Activated naive CD4-positive, alpha-beta T cell treated with anti-CD3 and anti-CD28 coated beads, Interleukin-2, amount 50 U/mL, for 72 hours (primary cell): ENCODE results near the gene RERE. TPM values are rescaled to one million over a fixed set of nuclear protein-coding genes. Genes with fewer than 3 reads are reported as not detected.

Experiments used
- ATAC-seq, 2 donors: fragments of 150-1000 bp; cut with Tn5 transposase; 2 replicates each; pipeline ENCODE4 v1.10.0; 2021; ENCODE audit warnings: mild to moderate bottlenecking in 2 of 2, moderate library complexity in 2 of 2
- DNase-seq, 2 donors: peaks; one replicate each; pipeline ENCODE4 v3.0.0; 2021 to 2022; ENCODE audit warnings: low spot score in 2 of 2
- H3K27ac Mint-ChIP-seq, 2 donors: one replicate each; pipeline ENCODE4 v1.8.0; 2022; ENCODE audit warnings: mild to moderate bottlenecking in 2 of 2, mixed read lengths in 2 of 2
- H3K36me3 Mint-ChIP-seq, 2 donors: one replicate each; pipeline ENCODE4 v1.8.0; 2022; ENCODE audit warnings: mixed read lengths in 2 of 2
- H3K9me3 Mint-ChIP-seq, 2 donors: one replicate each; pipeline ENCODE4 v1.8.0; 2022; ENCODE audit warnings: mixed read lengths in 2 of 2
- total RNA-seq, 2 donors: library from RNA; stranded (reverse); gene quantifications; one replicate each; pipeline ENCODE4 v1.2.3, GENCODE V29; 2022

Gene RERE
- total RNA-seq, 2 donors from 2014 or later, result 51.8 to 72.1 TPM

DNA sequence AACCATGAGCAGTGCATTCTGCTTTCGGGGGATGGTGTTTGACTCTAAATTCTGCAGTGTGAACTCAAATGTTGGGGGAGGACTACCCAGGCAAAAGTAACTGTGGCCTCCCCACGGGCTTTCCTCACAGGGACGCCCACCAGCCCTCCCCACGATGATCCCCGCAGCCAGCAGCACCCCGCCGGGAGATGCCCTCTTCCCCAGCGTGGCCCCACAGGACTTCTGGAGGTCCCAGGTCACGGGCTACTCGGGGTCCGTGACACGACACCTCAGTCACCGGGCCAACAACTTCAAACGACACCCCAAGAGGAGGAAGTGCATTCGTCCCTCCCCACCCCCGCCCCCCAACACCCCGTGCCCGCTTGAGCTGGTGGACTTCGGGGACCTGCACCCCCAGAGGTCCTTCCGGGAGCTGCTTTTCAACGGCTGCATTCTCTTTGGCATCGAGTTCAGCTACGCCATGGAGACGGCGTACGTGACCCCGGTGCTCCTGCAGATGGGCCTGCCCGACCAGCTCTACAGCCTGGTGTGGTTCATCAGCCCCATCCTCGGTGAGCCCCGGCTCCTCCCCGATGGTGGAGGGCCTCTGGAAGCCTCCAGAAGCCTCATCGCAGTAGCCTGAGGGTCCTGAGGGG is 493.1 kb downstream of the RERE start:
- H3K9me3 Mint-ChIP-seq, result peaks cover 0 to 5% of the 10 kb centered on the region in 2 donors
- no peak overlapping the region for H3K27ac Mint-ChIP-seq
- no peak for ATAC-seq
- no peak for DNase-seq
- H3K36me3 Mint-ChIP-seq, result no peaks in the 10 kb centered on the region

DNA sequence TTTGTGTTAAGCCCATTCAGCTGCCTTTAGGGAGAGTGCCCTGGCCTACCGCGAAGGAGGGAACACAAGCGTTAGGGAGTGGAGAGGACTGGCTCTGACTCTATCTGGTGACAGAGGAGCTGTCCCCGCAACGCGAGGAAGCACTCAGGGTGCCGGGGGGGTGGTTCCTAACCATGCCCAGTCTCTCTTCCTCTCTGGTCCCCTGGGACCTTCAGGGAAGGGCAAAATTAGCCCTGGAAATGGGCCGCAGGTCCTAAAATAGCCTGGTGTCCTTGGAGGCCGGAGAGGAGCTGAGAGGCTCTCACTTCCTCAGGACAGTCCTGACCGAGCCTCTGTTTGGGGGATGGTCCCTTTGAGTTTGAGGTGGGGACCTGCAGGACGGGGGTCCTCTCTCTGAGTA is 493.7 kb downstream of the RERE start:
- no peak overlapping the region for H3K27ac Mint-ChIP-seq
- ATAC-seq (no peak), DNase-seq (no peak)
- no peaks in the 10 kb centered on the region for H3K36me3 Mint-ChIP-seq
- H3K9me3 Mint-ChIP-seq, result peaks cover 0 to 5% of the 10 kb centered on the region in 2 donors

DNA sequence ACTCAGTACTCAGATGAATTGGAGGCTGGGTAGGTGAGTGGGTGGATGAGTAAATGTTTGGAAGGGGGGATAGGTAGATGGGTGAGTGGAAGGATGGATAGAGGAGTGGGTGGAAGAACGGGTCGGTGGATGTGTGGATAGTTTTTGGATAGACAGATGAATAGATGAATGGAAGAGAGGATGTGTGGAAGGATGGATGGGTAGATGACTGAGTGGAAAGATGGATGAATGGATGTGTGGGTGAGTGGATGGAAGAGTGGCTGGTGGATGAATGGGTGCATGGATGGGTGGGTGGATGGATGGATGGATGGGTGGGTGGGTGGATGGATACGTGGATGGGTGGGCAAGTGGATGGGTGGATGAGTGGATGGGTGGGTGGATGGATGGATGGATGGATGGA is 495.8 kb downstream of the RERE start:
- no peaks in the 10 kb centered on the region for H3K36me3 Mint-ChIP-seq
- H3K9me3 Mint-ChIP-seq, result peaks cover 0 to 5% of the 10 kb centered on the region in 2 donors
- ATAC-seq (no peak), DNase-seq (no peak)
- H3K27ac Mint-ChIP-seq, result no peak overlapping the region

DNA sequence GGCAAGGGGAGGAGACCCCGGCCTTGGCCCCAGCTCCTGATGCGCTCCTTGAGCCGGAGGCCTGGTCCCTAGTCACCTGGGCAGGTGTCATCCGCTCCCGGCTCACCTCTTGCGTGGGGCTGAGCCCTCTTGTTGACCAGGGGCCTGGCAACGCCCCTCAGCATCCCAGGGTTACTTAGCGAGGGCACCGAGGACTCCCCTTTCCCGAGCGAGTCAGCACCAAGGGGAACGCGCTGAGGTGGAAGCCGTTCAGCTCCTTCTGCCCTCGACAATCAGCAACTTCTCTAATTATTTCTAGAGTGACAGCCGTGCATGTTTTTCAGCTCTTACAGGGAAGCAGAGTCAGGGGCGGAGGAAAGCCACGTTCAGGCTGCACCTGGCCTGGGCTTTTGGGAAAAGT is 499.0 kb downstream of the RERE start:
- Mint-ChIP-seq H3K36me3 (no peaks in the 10 kb centered on the region), H3K9me3 (peaks cover 0 to 5% of the 10 kb centered on the region in 2 donors), H3K27ac (no peak overlapping the region)
- DNase-seq (no peak), ATAC-seq (peak in 1 of 2 donors; percentile 10)

DNA sequence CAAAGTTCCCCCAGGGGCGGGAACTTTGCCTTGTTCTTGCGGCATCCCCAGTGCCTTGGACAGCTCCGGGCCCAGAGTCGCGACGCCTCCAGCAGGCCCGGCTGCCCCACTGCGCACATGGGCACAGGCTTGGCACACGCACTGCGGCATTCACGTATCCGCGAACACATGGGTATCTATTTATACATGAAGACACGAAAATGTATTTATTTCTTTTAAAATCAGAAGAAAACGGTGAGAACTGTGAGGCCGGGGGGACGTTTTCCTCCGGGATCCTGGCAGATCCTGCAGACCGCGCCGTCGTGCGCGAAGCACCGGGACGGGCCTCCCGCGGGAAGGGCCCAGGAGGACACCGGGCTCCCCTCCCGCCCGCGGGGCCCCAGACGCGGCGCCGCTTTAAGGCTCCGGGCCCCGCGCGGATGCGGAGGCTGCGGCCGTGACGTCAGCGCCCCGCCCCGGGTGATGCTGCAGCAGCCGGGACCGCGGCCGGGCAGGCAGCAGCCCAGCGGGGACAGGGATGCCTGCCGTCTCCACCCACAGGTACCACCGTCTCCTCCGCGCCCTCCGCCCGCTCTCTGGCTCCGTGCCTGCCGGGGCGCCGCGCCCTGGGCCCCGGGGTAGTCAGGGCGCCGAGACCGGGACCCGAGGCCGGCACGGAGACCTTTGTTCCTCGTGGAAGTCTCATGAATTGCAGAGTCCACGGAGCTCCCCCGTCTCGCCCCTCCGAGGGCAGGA is 499.6 kb downstream of the RERE start, which contains the start of gene SLC45A1:
TSS of gene SLC45A1 (plus strand) at position 468 of the 735 bp plus-strand sequence. CDS start 6,216 bp downstream, outside the sequence.
- ATAC-seq, result peak; percentile 94 to 99
- H3K9me3 Mint-ChIP-seq, result peaks cover 0 to 5% of the 10 kb centered on the region in 2 donors

DNA sequence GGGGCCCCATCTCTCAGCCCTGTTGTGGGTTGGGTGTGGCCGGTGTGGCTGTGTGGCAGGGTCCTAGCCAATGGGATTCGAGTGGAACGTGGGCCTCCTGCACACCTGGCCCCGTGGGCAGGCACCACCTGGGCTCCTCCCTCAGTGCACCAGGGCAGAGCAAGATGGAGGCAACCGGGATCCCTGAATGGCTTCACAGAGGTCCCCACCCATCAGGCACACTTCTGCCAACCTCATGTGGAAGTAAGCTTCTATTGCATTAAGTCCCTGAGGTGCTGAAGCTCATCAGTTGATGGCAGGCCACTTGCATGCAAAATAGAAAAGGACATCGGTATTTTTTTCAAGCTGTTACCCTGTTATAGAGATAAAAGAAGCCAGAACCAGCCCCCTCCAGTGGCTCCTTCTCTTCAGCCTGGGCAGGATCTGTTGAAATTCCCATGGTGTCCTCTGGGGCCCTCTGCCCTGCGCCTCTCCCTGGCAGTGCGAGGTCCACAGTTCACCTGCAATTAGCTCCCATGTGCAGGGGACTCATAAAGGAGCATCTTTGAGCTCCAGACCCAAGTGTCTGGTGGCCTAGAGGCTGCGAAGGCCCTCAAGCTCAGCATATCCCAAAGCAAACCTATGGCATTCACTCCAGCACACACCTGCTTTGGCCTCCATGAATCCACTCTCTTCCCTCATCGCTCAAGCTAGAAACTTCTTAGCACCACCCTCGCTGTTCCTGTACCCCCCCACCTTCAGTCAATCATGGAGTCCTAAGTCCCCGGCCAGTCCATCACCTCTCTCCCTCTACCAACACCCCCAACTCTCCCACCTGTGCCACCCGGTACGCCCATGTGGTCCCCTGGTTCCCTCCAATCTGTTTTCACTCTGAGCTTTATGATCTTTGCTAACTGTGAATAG is 501.6 kb downstream of the RERE start:
- no peaks in the 10 kb centered on the region for H3K36me3 Mint-ChIP-seq
- H3K9me3 Mint-ChIP-seq, result no peaks in the 10 kb centered on the region
- DNase-seq, result no peak
- no peak overlapping the region for H3K27ac Mint-ChIP-seq
- no peak for ATAC-seq

More for the DNA sequence above, 499.6 kb downstream of the RERE start, which contains the start of gene SLC45A1:
- DNase-seq, result peak; percentile 78 to 85
- no peaks in the 10 kb centered on the region for H3K36me3 Mint-ChIP-seq
- H3K27ac Mint-ChIP-seq, result no peak within 1 kb of the TSS

DNA sequence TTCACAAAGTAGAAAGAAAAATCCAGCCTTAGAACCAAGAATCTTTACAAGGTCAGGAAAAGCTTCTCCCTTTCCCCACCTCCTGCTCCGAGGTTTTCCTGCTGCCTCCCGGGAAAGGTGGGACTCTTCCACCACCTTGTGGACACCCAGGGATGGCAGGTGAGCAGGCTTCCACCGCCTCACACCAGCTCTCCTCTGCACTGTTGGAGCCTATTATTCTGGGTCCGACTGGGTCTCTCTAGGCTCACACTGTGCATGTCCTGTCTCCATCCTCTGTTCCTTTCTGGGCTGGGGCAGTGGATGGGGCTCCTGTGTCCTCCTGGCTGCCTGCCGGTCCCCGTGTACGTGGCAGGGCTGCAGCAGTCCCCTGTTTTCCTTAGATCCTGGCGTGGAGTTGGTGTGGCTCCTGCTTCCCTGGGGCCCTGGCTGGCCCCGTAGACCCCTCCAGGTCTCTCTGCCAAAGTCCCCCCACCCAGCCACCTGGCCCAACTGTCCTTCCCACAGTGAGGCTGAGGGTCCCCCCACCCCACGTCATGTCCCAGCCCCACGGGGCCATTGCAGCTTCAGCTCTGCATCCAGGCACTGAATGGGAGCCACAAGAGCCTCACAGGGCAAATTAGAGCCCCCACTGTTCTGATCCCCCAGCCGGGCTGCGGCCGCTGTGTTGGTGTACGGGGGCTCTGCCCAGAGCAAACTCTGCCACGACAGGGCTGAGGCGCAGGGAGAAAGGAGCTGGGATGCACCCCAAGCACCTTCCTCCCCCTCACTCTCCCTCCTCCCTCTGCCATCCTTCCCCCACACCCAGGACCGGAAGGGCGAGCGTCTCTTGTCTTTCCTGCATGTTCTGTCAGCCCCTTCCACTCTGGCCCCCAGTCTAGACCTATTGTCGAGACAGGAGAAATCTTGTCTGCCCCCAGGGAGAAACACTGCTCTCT is 502.8 kb downstream of the RERE start:
- Mint-ChIP-seq H3K36me3 (no peaks in the 10 kb centered on the region), H3K27ac (no peak overlapping the region), H3K9me3 (no peaks in the 10 kb centered on the region)
- DNase-seq (peak in 1 of 2 donors; percentile 51), ATAC-seq (peak; percentile 35 to 63)

DNA sequence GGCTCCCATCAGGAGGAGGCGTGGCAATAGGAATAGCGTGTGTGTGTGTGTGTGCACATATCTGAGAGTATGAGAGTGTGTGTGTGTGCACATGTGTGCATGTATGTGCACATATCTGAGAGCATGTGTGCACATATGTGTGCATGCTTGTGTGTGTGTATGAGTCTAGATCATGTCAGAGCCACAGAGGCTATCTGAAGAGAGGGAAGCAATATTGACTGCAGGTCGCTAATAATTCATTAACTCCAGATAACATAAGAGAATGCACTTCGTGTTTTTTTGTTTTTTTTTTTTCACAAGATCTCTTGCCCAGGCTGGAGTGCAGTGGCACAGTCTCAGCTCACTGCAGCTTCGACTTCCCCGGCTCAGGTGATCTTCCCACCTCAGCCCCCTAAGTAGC is 504.2 kb downstream of the RERE start:
- Mint-ChIP-seq H3K9me3 (no peaks in the 10 kb centered on the region), H3K27ac (no peak overlapping the region), H3K36me3 (no peaks in the 10 kb centered on the region)
- DNase-seq (no peak), ATAC-seq (no peak)

DNA sequence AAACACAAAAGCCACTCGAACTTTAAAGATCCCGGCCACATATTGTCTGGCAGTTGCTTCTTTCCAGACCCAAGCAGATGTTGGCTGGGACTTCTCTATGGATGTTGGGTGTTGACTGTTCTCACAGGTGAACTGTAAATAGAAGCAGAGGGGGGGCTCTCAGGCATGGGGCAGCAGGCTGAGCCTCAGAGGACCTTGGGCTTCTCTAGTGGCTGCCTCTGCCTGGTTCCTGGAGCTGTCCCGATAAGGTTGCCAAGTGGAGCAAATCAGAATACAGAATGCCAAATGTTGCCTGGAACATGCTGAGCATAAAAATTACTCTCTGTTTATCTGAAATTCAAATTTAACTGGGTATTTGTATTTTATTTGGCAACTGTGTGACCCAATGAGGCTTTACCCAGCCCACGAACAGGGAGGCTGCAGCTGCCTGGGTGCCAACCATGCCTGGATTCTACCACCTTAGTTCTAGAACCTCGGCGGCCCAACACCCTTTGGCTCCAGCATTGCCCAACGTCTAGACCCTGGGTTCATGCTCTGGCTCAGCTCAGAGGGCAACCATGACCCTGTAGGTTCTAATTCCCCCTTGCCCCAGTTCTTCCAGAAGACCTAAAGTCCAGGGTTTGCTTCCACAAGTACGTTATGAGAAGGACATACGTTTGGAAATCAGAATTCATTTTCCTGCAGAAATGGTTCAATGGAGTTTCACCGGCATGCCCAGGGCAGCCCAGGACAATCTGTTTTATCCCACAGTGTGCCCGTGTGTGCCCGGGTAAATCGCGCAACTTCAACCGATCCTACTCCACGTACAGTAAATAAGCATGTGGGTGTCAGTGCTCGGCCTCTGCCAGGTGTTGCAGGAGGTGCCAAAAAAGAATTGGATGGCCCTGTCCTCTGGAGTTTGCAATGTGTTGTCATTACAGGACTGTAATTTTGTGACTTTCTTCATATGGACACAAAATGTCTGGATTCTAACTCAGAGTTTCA is 504.9 kb downstream of the RERE start:
- ATAC-seq (no peak), DNase-seq (no peak)
- Mint-ChIP-seq H3K36me3 (no peaks in the 10 kb centered on the region), H3K9me3 (no peaks in the 10 kb centered on the region), H3K27ac (no peak overlapping the region)

DNA sequence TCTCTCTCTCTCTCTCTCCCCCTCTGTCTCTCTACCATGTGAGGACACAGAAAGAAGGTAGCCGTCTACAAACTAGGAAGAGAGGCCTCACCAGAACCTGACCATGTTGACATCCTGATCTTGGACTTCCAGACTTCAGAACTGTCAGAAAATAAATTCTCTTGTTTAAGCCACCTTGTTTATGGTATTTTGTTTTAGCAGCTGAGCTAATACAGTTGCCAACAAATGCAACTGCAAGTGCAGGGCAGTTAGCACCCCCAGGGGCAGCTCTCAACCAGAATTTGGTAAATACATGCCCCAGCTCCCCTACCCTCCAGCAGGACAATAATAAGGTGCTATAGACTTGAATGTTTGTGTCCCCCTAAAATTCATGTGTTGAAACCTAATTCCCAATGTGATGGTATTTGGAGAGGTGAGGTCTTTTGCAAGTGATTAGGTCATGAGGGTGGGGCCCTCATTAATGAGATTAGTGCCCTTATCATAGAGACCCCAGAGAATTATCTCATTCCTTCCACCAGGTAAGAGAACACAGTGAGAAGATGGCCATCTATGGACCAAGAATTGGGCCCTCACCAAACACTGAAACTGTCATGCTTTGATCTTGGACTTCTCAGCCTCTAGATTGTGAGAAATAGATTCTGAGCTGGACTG is 506.2 kb downstream of the RERE start:
- no peaks in the 10 kb centered on the region for H3K9me3 Mint-ChIP-seq
- ATAC-seq (no peak), DNase-seq (no peak)
- no peak overlapping the region for H3K27ac Mint-ChIP-seq
- no peaks in the 10 kb centered on the region for H3K36me3 Mint-ChIP-seq

DNA sequence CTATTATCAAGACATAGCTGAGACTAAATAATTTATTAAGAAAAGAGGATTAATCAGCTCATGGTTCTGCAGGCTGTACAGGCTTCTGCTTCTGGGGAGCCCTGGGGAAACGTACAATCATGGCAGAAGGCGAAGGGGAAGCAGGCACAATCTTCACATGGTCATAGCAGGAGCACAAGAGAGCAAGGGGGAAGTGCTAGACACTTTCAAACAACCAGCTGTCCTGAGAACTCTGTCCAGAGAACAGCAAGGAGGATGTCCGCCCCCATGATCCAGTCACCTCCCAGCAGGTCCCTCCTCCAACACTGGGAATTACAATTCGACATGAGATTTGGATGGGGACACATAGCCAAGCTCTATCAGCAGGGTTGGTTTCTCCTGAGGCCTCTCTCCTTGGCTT is 509.8 kb downstream of the RERE start:
- ATAC-seq (no peak), DNase-seq (no peak)
- H3K27ac Mint-ChIP-seq, result no peak overlapping the region
- H3K36me3 Mint-ChIP-seq, result no peaks in the 10 kb centered on the region
- no peaks in the 10 kb centered on the region for H3K9me3 Mint-ChIP-seq

DNA sequence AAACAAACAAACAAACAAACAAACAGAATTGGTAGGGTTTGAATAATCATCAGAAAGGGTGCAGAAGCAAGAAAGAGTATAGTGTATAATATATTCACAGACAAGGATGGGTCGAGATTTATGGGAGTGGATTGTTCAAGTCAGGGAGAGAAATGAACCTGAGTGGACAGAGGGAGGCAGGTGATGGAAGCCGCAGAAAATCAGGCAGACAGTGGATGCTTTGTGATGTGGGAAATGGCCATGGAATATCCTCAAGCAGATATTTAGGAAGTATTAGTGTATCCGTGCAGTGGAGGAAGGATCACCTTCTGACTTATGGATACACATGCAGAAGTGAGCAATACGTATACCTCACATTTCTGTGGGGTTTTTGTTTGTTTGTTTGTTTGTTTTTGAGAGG is 513.6 kb downstream of the RERE start:
- no peak overlapping the region for H3K27ac Mint-ChIP-seq
- ATAC-seq, result no peak
- no peak for DNase-seq
- H3K9me3 Mint-ChIP-seq, result no peaks in the 10 kb centered on the region
- H3K36me3 Mint-ChIP-seq, result no peaks in the 10 kb centered on the region

DNA sequence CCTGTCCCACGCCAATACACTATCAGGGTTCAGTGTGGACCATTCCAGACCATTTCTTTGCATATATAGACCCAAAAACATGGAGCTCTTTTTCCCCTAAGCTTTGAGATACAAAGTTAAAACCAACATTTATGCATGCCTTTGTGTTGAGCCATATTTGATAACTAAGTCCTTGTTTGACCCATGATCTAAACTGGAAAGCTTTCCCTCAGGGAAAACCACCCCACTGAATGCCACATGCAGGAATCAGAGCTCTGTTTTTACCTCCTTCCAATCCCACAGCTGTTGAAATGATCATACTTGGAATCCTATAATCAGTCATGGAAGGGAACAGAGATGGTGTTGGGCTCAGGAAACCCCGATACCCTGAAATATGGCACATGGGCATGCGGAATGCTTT is 514.3 kb downstream of the RERE start:
- Mint-ChIP-seq H3K36me3 (no peaks in the 10 kb centered on the region), H3K9me3 (no peaks in the 10 kb centered on the region), H3K27ac (no peak overlapping the region)
- no peak for DNase-seq
- ATAC-seq, result no peak
